Esophagus squamous epithelium (tissue), 5 donors: ENCODE data around the gene COPG1. TPM values are rescaled to one million over a fixed set of nuclear protein-coding genes. Genes with fewer than 3 reads are reported as not detected.

ENCODE experiments used
- DNase-seq: peaks from one replicate; lab custom pipeline; 2025; lab: John Stamatoyannopoulos, UW
- H3K27ac ChIP-seq, 4 donors: fragments of 200-600 bp; sonication (generic); one replicate each; pipeline ENCODE4 v1.5.1; 2016 to 2019; ENCODE audit warnings: mild to moderate bottlenecking in 1 of 4
- H3K27me3 ChIP-seq, 4 donors: fragments of 200-600 bp; sonication (generic); 1 replicate in 3 of 4; 2 replicates in 1 of 4; pipeline versions ENCODE4 v1.5.1 to v1.6.0; 2017 to 2021; ENCODE audit warnings: antibody characterized with exemption in 1 of 4
- H3K36me3 ChIP-seq, 3 donors: fragments of 200-600 bp; sonication (generic); one replicate each; pipeline ENCODE4 v1.5.1; 2016 to 2019
- H3K4me1 ChIP-seq, 3 donors: fragments of 200-600 bp; sonication (generic); one replicate each; pipeline ENCODE4 v1.5.1; 2017 to 2019
- H3K4me3 ChIP-seq, 4 donors: fragments of 200-600 bp; sonication (generic); 1 replicate in 3 of 4; 2 replicates in 1 of 4; pipeline ENCODE4 v1.5.1; 2016 to 2019; ENCODE audit warnings: mild to moderate bottlenecking in 2 of 4, moderate library complexity in 1 of 4
- H3K9me3 ChIP-seq, 3 donors: fragments of 200-600 bp; sonication (generic); one replicate each; pipeline ENCODE4 v1.5.1; 2016 to 2019
- POLR2A ChIP-seq, 4 donors: fragments of 450-650 bp; IDR thresholded peaks; one replicate each; pipeline ENCODE4 v1.6.1; 2017; ENCODE audit warnings: antibody characterized with exemption in 4 of 4, mild to moderate bottlenecking in 4 of 4, moderate library complexity in 3 of 4
- WGBS, 2 donors: methylation state at CpG; one replicate each; pipeline ENCODE4 v1.1.5; 2018; 5-methylcytosine and 5-hydroxymethylcytosine counted together
- intact Hi-C: fragments of 100-400 bp; cut with DNase I; formaldehyde crosslinking; loops from one replicate; pipeline ENCODE4 v1.15.0; 2022
- total RNA-seq, 4 donors: library from RNA; depleted of rRNA; stranded (reverse); fragments of >200 nt; gene quantifications; one replicate each; pipeline ENCODE4 v1.1.0, GENCODE V29; 2016
- TF ChIP-seq, protein P1 (sequence below), 6 experiments: fragments of 450-650 bp in 4 of 6; fragments of 200-600 bp in 2 of 6; sonication (generic) in 2 of 6; IDR thresholded peaks; one replicate each; pipeline ENCODE4 v1.5.1; 2016 to 2019; ENCODE audit warnings: antibody characterized with exemption in 6 of 6, mild to moderate bottlenecking in 4 of 6, moderate library complexity in 4 of 6
- donor health status: DM: yes; HTN: yes; CAD: no.

The COPG1 gene
- total RNA-seq, 4 donors from 2014 or later, result 68.3 to 121 (median 104) TPM

DNA sequence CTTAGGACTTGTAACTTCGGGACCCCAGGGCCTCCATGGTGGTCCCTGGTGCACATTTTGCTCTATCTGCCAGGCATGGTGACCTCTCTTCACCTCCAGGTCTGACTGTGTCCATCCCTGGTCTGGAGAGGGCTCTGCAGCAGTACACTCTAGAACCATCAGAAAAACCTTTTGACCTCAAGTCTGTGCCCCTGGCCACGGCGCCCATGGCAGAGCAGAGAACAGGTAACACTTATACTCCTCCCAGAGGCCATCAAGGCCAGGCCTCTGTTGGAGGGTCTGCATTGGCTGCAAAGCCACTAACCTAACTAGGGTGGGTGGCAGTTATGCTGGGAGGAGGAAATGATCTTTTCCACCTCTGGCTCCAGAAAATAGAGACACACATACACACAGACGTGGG is 19.0 kb downstream of the COPG1 start:
- 92 to 95% methylated on average over 2 to 4 of the region's 4 CpGs for WGBS, 2 donors
- Histone ChIP-seq H3K36me3 (peaks cover 60 to 100% (median 83%) of the 10 kb centered on the region in 3 donors), H3K4me1 (no peaks in the 10 kb centered on the region), H3K9me3 (no peaks in the 10 kb centered on the region), H3K27me3 (no peaks in the 10 kb centered on the region), H3K27ac (no peak overlapping the region), H3K4me3 (no peak overlapping the region)
- intact Hi-C loops, result no loop called here
- DNase-seq, result no peak
- TF ChIP-seq, protein P1, sequence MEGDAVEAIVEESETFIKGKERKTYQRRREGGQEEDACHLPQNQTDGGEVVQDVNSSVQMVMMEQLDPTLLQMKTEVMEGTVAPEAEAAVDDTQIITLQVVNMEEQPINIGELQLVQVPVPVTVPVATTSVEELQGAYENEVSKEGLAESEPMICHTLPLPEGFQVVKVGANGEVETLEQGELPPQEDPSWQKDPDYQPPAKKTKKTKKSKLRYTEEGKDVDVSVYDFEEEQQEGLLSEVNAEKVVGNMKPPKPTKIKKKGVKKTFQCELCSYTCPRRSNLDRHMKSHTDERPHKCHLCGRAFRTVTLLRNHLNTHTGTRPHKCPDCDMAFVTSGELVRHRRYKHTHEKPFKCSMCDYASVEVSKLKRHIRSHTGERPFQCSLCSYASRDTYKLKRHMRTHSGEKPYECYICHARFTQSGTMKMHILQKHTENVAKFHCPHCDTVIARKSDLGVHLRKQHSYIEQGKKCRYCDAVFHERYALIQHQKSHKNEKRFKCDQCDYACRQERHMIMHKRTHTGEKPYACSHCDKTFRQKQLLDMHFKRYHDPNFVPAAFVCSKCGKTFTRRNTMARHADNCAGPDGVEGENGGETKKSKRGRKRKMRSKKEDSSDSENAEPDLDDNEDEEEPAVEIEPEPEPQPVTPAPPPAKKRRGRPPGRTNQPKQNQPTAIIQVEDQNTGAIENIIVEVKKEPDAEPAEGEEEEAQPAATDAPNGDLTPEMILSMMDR (IDR thresholded peaks at IDR 0.05), result no peak
- TF ChIP-seq POLR2A (IDR thresholded peaks at IDR 0.05), result no peak

DNA sequence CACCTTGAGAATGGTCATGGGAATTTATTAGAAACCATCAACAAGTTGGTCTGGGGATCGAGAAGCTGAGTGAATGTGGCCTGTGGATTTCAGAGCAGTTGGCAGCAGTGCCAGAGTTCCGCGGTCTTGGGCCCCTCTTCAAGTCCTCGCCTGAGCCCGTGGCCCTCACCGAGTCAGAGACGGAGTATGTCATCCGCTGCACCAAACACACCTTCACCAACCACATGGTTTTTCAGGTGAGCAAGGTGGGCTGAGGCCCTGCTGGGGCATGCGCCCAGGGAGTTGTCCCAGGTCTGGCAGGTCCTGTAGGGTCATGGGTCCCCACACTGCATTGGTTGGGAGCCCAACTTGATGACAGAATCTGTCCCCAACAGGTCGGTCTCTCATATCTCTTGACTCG is 22.3 kb downstream of the COPG1 start:
- no peak overlapping the region for H3K4me3 ChIP-seq
- H3K27me3 ChIP-seq, result no peaks in the 10 kb centered on the region
- 88 to 99% methylated on average over 10 of the region's 11 CpGs for WGBS, 2 donors
- peaks cover 54 to 100% (median 72%) of the 10 kb centered on the region in 3 donors for H3K36me3 ChIP-seq
- H3K4me1 ChIP-seq, result no peaks in the 10 kb centered on the region
- no peak for TF ChIP-seq POLR2A (IDR thresholded peaks at IDR 0.05)
- TF ChIP-seq, protein P1 (IDR thresholded peaks at IDR 0.05), result no peak
- no peak for DNase-seq
- no peak overlapping the region for H3K27ac ChIP-seq
- H3K9me3 ChIP-seq, result no peaks in the 10 kb centered on the region
- intact Hi-C loops, result no loop called here

DNA sequence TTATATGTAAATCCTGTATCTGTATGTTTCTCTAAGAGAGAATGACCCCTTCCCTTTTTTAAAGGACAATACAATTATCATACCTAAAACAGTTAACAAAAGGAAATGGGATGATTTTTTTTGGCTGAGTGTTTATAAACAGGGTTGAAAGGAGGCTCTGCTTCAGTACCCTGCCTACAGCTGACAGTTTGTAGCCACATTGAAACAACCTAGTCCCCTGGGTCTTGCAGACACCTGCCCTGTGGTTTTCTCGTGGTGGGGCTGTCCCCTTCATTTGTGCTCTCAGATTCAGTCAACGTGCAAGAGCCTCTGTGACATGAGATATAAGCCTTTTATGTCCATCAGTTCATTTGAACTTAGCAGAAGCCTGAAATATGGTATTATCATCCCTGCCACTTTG is 27.0 kb downstream of the COPG1 start:
- Histone ChIP-seq H3K9me3 (no peaks in the 10 kb centered on the region), H3K4me3 (no peak overlapping the region), H3K4me1 (peaks cover 7 to 33% (median 23%) of the 10 kb centered on the region in 3 donors), H3K27me3 (no peaks in the 10 kb centered on the region), H3K27ac (no peak overlapping the region), H3K36me3 (peaks cover 29 to 66% (median 36%) of the 10 kb centered on the region in 3 donors)
- no peak for DNase-seq
- intact Hi-C loops, result no loop called here
- TF ChIP-seq POLR2A (IDR thresholded peaks at IDR 0.05), result no peak
- TF ChIP-seq, protein P1 (IDR thresholded peaks at IDR 0.05), result no peak
- WGBS, 2 donors, result 41 to 62% methylated on average over 2 of the region's 2 CpGs

DNA sequence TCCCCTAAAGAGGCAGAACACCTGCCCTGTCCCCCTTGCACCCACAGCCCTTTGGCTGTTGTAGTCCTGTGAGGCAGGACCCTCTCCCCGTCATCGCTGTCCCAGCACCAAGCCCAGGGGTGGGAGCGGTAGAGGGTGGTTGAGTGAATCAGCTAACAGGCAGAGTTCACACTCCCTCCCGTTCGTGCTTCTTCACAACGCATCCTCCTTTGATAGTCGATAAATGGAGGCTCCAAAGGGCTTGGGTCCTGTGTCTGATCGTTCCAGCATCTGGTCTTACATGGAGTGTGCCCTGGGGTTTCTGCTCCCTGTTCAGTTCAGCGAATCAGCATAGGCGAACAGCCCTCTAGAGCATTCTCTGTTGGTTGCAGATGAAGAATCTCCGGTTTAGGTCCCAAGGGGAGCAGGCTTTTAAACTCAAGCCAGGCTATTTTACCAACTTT is 28.4 kb downstream of the COPG1 start:
- Histone ChIP-seq H3K4me3 (peak overlapping the region; percentile 67 to 100 (median 86)), H3K27ac (peak overlapping the region; percentile 96 to 98 (median 96)), H3K4me1 (peaks cover 13 to 48% (median 32%) of the 10 kb centered on the region in 3 donors), H3K9me3 (no peaks in the 10 kb centered on the region), H3K36me3 (peaks cover 14 to 51% (median 24%) of the 10 kb centered on the region in 3 donors), H3K27me3 (no peaks in the 10 kb centered on the region)
- 58 to 89% methylated on average over 8 to 11 of the region's 11 CpGs for WGBS, 2 donors
- no peak for DNase-seq
- intact Hi-C loops, result no loop called here
- TF ChIP-seq POLR2A (IDR thresholded peaks at IDR 0.05), result no peak
- TF ChIP-seq, protein P1 (IDR thresholded peaks at IDR 0.05), result no peak

DNA sequence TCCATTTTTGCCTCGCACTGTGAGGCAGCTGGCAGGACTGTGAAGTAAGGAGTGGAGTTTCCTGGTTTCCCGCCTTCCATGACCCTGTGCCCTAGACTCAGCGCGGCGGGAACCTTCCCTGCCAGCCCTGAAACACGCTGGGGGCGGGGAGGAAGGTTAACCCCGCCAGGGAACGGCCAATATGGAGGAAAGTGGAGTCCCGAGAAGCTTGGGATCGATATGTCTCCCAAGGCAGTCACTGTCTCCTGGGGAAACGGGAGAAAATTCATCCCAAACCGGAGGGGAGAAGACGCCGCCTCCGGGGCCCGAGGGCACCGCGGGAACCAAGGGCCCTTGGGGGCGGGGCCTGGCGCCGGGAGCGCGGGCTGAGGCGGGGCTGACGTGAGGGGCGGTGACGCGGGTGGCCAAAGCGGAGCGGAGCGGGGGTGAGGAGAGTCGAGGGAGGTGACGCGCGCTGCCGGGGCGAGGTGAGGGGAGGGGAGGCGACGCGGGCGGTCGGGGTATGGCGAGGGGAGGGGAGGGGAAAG is 29.1 kb downstream of the COPG1 start, which contains the start of gene HMCES:
Gene HMCES (plus strand): TSS at position 432 of the 527 bp plus-strand sequence. CDS start 863 bp downstream, outside the sequence.
- H3K36me3 ChIP-seq, result peaks cover 10 to 50% (median 18%) of the 10 kb centered on the region in 3 donors
- H3K27me3 ChIP-seq, result no peaks in the 10 kb centered on the region
- DNase-seq, result peak; percentile 47
- peaks cover 14 to 52% (median 32%) of the 10 kb centered on the region in 3 donors for H3K4me1 ChIP-seq
- intact Hi-C loops, result no loop called here
- H3K27ac ChIP-seq, result peak within 1 kb of the TSS; percentile 96 to 98 (median 96)
- peak in 2 of 4 donors; percentile 88 to 90 for TF ChIP-seq POLR2A (IDR thresholded peaks at IDR 0.05)
- TF ChIP-seq, protein P1 (IDR thresholded peaks at IDR 0.05), result peak in 2 of 6 experiments; percentile 8 to 19
- WGBS, 2 donors, result 0% methylated on average over 20 of the region's 44 CpGs; no CpG with 5 or more reads in 1 of the 2 donors
- H3K9me3 ChIP-seq, result no peaks in the 10 kb centered on the region
- H3K4me3 ChIP-seq, result peak within 1 kb of the TSS; percentile 67 to 100 (median 86)
